GM20431 (cell line): ENCODE data around the gene MAST4.

Experiments used
- in situ Hi-C: fragments of 300-500 bp; cut with MseI, MboI; formaldehyde crosslinking; loops from one replicate; pipeline ENCODE4 v1.15.0; 2020; ENCODE audit warnings: low sequenced_read_pairs; ENCODE audit not compliant: unreplicated experiment

The MAST4 gene

DNA sequence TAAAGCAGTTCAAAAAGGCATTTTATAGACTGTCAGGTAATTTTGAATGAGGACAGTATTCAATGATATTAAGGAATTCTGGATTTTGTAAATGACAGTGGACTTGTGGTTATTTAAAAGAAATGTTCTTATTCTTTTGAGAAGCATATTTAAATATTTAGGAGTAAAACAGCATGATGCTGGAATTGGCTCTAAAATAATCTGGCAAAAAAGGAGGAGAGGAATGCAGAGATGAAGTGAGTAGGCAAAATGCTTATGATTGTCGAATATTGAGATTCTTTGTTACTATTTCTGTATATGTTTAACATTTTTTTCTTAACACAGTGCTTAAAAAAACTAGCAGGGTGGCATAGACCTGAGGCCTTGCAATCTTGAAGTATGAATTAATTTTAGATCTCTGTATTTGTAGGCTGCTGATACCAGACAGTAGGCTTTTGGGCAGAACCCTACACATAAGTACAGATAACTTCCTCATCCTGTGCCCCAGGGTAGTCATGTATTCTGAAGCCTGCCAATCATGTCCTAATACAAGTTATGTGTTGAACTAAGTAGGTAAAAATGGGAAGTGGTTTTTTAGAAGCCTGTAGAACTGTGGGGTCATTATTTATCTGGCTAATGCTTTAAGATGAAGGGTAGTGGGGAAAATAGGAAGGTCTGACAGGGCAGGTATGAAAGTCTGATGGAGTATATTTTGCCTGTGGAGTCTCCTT, 591.0 kb downstream of the MAST4 start:
- in situ Hi-C loops: no loop called here

DNA sequence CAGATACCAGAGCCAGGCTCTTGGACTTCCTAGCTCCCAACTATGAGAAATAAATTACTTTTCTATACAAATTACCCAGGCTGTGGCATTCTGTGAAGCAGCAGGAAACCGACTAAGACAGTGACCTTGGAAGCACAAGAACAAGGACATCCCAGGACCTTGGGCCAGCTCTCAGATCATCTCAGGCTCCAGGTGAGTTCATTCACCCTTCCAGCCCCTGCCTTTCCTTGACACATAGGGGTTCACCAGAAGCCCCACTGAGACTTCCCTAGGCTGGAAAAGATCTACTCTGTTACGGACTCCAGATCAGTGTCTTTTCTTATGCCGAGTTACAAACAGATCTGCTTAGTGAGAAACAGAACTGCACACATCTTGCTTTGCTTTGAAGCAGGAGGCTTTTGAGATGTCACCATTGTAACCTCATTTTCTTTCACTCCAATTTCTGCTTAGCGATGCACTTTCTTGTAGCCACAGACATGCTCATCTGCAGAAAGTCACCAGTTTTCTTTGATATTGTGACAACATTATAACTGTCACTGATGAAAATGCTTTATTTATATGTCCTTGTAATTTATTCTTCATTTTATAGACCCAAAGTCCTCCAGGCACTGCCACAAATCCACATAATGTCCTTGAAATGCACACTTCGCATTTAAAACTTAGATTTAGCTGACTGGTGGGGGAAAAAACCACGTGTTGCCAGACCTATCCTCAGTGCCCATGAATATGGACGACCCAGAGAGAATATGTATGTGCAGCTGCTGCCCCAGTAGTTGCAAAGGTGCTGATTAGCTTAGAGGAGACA, 592.3 kb downstream of the MAST4 start:
- in situ Hi-C loops: no loop called here

- in situ Hi-C loops: no loop called here
These were observed 592.8 kb downstream of the MAST4 start for GRCh38 chr5:67189079-67189354.

- in situ Hi-C loops: no loop called here
These were observed 593.7 kb downstream of the MAST4 start for GRCh38 chr5:67189931-67190330.

DNA sequence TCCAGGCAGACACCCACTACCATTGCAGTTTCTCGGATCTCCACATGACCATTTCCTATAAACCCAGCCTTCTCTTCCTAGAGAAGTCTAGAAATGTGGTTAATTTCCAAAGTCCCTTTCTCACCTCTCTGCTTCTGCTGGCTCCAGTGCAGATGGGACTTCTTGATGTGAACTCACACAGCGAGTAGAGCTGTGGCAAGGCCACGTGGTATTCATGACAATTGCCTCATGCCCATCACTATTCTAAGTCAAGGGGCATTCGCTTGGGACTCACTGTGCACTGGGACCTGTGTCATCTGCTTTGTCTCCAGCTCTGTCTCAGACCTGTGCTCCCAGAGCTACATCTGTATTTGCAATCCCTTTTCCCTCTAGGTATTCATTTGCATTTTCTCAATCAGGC, 594.2 kb downstream of the MAST4 start:
- in situ Hi-C loops: no loop called here

DNA sequence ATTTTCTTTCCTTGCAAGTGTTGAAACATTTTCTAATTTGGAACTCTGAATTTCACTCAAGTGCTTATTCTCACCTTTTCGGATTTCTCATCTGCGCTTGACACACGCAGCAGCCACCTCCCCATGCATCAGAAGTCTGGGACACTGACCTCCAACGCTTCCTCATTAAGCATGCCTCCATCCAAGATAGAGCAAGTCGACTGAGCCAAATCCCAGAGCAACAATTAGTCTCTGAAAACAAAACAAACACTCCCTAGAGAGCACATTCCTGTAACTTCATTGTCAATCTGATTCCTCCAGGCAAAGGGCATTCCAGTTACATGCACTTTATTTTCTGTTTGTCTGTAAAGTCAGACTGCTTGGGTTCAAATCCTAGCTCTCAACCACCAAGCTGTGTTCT, 594.7 kb downstream of the MAST4 start:
- in situ Hi-C loops: no loop called here

GRCh38 chr5:67192719-67193438, 596.7 kb downstream of the MAST4 start:
- in situ Hi-C loops: no loop called here

GRCh38 chr5:67193439-67193807, 597.2 kb downstream of the MAST4 start:
- in situ Hi-C loops: no loop called here

- in situ Hi-C loops: no loop called here
These were observed 598.0 kb downstream of the MAST4 start for GRCh38 chr5:67194166-67194565.

DNA sequence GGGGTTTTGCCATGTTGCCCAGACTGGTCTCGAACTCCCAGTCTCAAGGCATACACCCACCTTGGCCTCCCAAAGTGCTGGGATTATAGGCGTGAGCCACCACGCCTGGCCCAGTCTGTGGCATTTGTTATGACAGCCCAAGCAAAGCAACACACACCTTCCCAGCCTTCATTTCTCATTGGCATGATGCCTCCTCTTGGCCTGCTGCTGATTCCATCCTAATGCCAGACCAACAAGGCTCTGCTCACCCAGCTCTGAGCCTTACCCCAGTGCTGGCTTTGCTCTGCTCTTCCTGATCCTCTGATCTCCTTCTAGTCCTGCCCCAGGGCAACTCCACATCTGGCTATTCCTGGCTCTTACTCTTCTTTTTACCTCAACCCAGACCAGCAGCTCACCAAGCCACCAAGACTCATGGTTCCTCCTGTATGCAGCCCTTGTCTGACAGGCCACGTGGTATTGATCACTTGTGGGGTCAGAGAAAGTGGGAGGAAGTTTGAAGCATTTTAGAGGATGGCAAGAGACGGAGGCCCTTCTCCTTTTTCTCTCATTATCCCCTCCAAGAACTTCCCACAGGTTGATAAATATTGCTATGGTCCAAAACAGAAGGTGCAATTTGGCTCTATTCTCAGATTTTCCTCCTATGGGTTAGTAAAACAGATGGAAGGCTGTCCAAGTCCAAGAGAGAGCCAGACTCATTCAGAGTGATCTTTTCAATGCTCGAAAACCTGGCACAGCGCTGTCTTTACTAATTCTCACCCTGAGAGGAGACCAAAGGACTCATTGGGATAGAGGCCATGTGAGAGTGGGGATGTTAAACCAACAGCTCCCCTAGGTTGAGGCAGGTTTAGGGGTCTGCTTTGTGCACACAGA, 599.4 kb downstream of the MAST4 start:
- in situ Hi-C loops: no loop called here

DNA sequence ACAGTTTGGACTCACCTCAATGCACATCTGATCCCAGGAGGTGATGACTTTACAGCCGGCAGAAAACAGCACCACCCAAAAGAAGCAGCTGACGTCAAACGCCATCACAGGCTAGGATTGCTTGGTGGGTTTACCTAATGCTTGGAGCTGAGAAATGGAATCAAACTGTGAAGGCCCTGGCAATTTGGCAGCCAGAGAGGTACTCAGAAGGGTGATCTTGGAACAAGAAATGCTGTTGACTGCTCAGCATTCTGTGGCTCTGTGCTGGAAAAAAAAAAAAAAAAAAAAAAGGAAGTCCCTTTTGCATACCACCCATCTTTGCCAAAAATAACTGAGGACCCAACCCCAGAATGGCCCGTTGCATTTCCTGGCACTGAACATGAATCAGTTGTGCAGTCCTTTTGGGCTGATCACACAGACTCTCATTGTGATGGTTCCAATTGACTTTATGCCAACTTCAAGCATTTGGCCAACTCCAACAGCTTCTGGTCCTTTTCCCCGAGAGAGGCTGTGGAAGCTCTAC, 600.4 kb downstream of the MAST4 start, which contains the start of gene CD180:
CD180 (minus strand) TSS at position 263 of the 523 bp plus-strand sequence; CDS start at position 105, 158 bp downstream.
- in situ Hi-C loops: no loop called here

- in situ Hi-C loops: no loop called here
These were observed 601.3 kb downstream of the MAST4 start for GRCh38 chr5:67197536-67197935.

- in situ Hi-C loops: no loop called here
These were observed 602.7 kb downstream of the MAST4 start for GRCh38 chr5:67198917-67199316.

DNA sequence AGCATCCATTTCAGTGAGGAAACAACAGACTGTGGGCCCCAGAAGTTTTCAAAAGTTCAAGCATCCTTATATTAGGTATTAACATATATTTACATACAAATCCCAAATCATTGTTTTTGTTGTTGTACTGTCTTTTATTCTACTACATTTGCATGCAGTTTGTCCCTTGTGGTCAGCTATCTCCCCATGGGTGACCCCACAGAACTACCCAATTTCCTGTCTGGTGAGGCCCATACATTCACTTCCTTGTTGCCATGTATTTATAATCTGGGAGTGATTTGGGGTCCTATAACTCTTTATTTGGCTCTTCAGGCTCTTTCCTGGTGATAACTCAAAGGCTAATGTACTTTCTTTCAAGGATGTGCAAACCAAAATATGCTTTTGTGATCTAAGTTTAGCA, 603.7 kb downstream of the MAST4 start:
- in situ Hi-C loops: no loop called here

- in situ Hi-C loops: no loop called here
These were observed 604.8 kb downstream of the MAST4 start for GRCh38 chr5:67200809-67201562.

- in situ Hi-C loops: no loop called here
These were observed 605.8 kb downstream of the MAST4 start for GRCh38 chr5:67201897-67202549.

- in situ Hi-C loops: no loop called here
These were observed 606.6 kb downstream of the MAST4 start for GRCh38 chr5:67202828-67203227.

DNA sequence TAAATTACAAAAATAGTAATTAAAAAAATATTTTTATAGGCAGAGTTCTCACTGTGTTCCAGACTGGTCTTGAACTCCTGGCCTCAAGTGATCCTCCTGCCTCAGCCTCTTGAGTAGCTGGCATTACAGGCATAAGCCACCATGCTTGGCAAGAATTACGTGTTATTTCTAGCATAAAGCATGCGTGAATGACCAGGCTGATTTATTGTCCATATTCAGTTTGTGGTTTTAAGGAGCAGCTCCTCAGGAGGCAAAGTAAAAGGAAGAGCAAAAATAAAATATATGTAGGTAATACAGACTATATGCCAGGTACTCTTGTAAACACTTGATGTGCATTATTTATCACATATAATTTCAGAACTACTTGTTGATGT, 607.5 kb downstream of the MAST4 start:
- in situ Hi-C loops: no loop called here

DNA sequence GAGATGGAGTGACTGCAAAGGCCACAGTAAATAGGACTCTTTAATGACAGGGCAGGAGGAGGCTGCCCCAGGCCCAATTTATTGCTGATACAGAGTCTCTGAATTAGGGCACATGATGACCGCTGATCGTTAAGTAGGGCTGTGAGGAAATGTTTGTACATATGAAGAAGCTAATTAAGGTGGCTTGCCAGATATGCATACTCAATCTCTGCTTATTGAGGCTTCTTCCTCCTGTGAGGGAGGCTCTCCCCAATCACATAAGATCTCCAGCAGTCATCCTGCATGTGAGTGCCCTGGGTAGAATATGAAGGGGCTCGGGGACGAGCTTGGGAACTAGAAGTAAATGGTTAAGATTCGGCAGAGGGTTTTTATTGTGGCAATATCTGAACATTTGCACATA, 608.6 kb downstream of the MAST4 start:
- in situ Hi-C loops: no loop called here
